Calu3 (cell line): ENCODE results near the gene FTMT. TPM values are rescaled to one million over a fixed set of nuclear protein-coding genes. Genes with fewer than 3 reads are reported as not detected.

ENCODE experiments used
- BruUV-seq: library from RNA; stranded (reverse); fragments of 400-500 nt; replicated peaks from 2 replicates; lab custom pipeline; 2021; lab: Mats Ljungman, UMichigan
- CTCF ChIA-PET: fragments of 300-600 bp; sonication (Branson Sonifier 250); formaldehyde crosslinking; loops from one replicate; lab custom pipeline; 2022; ENCODE audit warnings: antibody characterized with exemption; lab: Charles Lee
- DNase-seq: peaks from one replicate; pipeline ENCODE4 v3.0.0; 2022
- H3K27ac Mint-ChIP-seq: one replicate; pipeline ENCODE4 v1.8.0; 2022; ENCODE audit warnings: mixed read lengths; ENCODE audit not compliant: unreplicated experiment
- H3K27me3 Mint-ChIP-seq: one replicate; pipeline ENCODE4 v1.8.0; 2022; ENCODE audit warnings: mixed read lengths; ENCODE audit not compliant: unreplicated experiment
- H3K36me3 Mint-ChIP-seq: one replicate; pipeline ENCODE4 v1.8.0; 2022; ENCODE audit warnings: mild to moderate bottlenecking, moderate library complexity, mixed read lengths; ENCODE audit not compliant: insufficient read depth, unreplicated experiment
- H3K4me1 Mint-ChIP-seq: one replicate; pipeline ENCODE4 v1.8.0; 2022; ENCODE audit warnings: mild to moderate bottlenecking, low read depth, mixed read lengths; ENCODE audit not compliant: unreplicated experiment
- H3K4me3 Mint-ChIP-seq: one replicate; pipeline ENCODE4 v1.8.0; 2022; ENCODE audit warnings: mild to moderate bottlenecking, low read depth, moderate library complexity, mixed read lengths; ENCODE audit not compliant: unreplicated experiment
- H3K9me3 Mint-ChIP-seq: one replicate; pipeline ENCODE4 v1.8.0; 2022; ENCODE audit warnings: low read depth, mixed read lengths; ENCODE audit not compliant: unreplicated experiment
- intact Hi-C: fragments of 100-400 bp; cut with micrococcal nuclease; formaldehyde crosslinking; loops from one replicate; pipeline ENCODE4 v1.10.0; 2022; ENCODE audit not compliant: unreplicated experiment
- total RNA-seq: library from RNA; stranded (reverse); gene quantifications from 2 replicates; pipeline ENCODE4 v1.2.3, GENCODE V29; 2022
- TF ChIP-seq, protein P1 (sequence below): fragments of 200-600 bp; IDR thresholded peaks from one replicate; pipeline ENCODE4 v1.8.0; 2022; ENCODE audit warnings: antibody characterized with exemption; ENCODE audit not compliant: unreplicated experiment

FTMT gene
- total RNA-seq, 1 experiment from 2014 or later = not detected

DNA sequence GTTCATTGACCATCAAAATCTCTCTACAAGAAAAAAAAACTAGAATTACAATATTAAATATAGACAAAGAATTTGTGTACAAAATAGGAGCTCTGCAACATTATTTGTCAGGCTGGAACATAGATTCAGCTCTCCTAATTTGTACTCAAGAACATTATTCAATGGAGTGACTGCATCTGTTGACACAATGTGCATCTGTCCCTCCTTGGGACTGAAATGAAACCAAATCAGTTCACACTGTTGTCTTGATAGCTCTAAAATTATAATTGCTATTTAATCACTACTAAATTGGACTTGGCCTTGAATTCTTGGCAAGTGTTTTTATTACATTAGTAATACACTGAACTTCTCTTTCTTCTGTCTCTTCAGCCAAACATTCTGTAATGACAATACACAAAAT is 47.7 kb downstream of the FTMT start:
- no peak for DNase-seq
- intact Hi-C loops = no loop called here
- Mint-ChIP-seq H3K36me3 (no peaks in the 10 kb centered on the region), H3K9me3 (no peaks in the 10 kb centered on the region), H3K4me1 (no peaks in the 10 kb centered on the region), H3K27ac (no peak overlapping the region), H3K4me3 (no peak overlapping the region), H3K27me3 (no peaks in the 10 kb centered on the region)
- CTCF ChIA-PET = interaction anchor here (0.5 kb wide), 1 partner anchor 549 kb away, joined by 3 read pairs; no protein-coding TSS in a partner anchor
- BruUV-seq = no TSS peak
- TF ChIP-seq, protein P1, sequence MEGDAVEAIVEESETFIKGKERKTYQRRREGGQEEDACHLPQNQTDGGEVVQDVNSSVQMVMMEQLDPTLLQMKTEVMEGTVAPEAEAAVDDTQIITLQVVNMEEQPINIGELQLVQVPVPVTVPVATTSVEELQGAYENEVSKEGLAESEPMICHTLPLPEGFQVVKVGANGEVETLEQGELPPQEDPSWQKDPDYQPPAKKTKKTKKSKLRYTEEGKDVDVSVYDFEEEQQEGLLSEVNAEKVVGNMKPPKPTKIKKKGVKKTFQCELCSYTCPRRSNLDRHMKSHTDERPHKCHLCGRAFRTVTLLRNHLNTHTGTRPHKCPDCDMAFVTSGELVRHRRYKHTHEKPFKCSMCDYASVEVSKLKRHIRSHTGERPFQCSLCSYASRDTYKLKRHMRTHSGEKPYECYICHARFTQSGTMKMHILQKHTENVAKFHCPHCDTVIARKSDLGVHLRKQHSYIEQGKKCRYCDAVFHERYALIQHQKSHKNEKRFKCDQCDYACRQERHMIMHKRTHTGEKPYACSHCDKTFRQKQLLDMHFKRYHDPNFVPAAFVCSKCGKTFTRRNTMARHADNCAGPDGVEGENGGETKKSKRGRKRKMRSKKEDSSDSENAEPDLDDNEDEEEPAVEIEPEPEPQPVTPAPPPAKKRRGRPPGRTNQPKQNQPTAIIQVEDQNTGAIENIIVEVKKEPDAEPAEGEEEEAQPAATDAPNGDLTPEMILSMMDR = no peak

Other genes starting within 250 kb of the FTMT start
- gene SRFBP1, start 110.1 kb downstream of the FTMT start, total RNA-seq = 27.3 and 30.6 TPM in 2 replicates
- gene LOX, start 226.4 kb downstream of the FTMT start, total RNA-seq = 3.6 and 8.7 TPM in 2 replicates